Dermis microvascular lymphatic vessel endothelial cell (primary cell): ENCODE results near the gene RIN3. TPM values are rescaled to one million over a fixed set of nuclear protein-coding genes. Genes with fewer than 3 reads are reported as not detected.

Source experiments
- DNase-seq, 2 donors: peaks; one replicate each; pipeline versions ENCODE4 v3.0.0 to v3.0.0-alpha.2; 2010; ENCODE audit warnings: low read depth in 2 of 2
- total RNA-seq: library from RNA; depleted of rRNA; stranded (reverse); fragments of >200 nt; gene quantifications from 2 replicates; pipeline ENCODE4 v1.2.1, GENCODE V29; 2014

RIN3 gene
- total RNA-seq, 1 donor from 2014 or later: 4.1 TPM

- no peak for DNase-seq
These were observed 135.5 kb downstream of the RIN3 start for GRCh38 chr14:92649066-92649465.

GRCh38 chr14:92649934-92650545 is 136.5 kb downstream of the RIN3 start:
- DNase-seq: no peak

- no peak for DNase-seq
These were observed 137.1 kb downstream of the RIN3 start for GRCh38 chr14:92650581-92651105.

- no peak for DNase-seq
These were observed 137.7 kb downstream of the RIN3 start for GRCh38 chr14:92651106-92651757.

GRCh38 chr14:92651758-92652406 is 138.3 kb downstream of the RIN3 start:
- DNase-seq: no peak

- DNase-seq: no peak
These were observed 139.0 kb downstream of the RIN3 start for GRCh38 chr14:92652413-92653151.

GRCh38 chr14:92653162-92653651 is 139.6 kb downstream of the RIN3 start:
- no peak for DNase-seq

GRCh38 chr14:92654239-92654901 is 140.8 kb downstream of the RIN3 start:
- DNase-seq: no peak

- no peak for DNase-seq
These were observed 142.0 kb downstream of the RIN3 start for GRCh38 chr14:92655419-92656201.

- DNase-seq: no peak
These were observed 142.9 kb downstream of the RIN3 start for GRCh38 chr14:92656306-92657081.

GRCh38 chr14:92657457-92658142 is 144.0 kb downstream of the RIN3 start:
- no peak for DNase-seq

- DNase-seq: no peak
These were observed 144.6 kb downstream of the RIN3 start for GRCh38 chr14:92658160-92658559.

- no peak for DNase-seq
These were observed 145.1 kb downstream of the RIN3 start for GRCh38 chr14:92658684-92659083.

- DNase-seq: no peak
These were observed 146.4 kb downstream of the RIN3 start for GRCh38 chr14:92659765-92660561.

GRCh38 chr14:92660571-92660970 is 147.0 kb downstream of the RIN3 start:
- no peak for DNase-seq

GRCh38 chr14:92663049-92663448 is 149.5 kb downstream of the RIN3 start:
- no peak for DNase-seq

GRCh38 chr14:92665661-92666110 is 152.1 kb downstream of the RIN3 start:
- DNase-seq: no peak

- DNase-seq: no peak
These were observed 152.7 kb downstream of the RIN3 start for GRCh38 chr14:92666251-92666650.
